IMR-90 (cell line): Measurements from ENCODE around the gene PHKB. TPM values are rescaled to one million over a fixed set of nuclear protein-coding genes. Genes with fewer than 3 reads are reported as not detected.

Source experiments
- ATAC-seq: fragments of 200-7000 bp; cut with Tn5 transposase; 2 replicates; pipeline ENCODE4 v1.9.1; 2020; ENCODE audit warnings: low read depth, mild to moderate bottlenecking, moderate library complexity
- BruUV-seq: library from RNA; stranded (reverse); fragments of 400-500 nt; replicated peaks from 2 replicates; lab custom pipeline; 2021; lab: Mats Ljungman, UMichigan
- CTCF ChIA-PET: fragments of 300-600 bp; formaldehyde crosslinking; extraction: SDS; loops from one replicate; lab custom pipeline; 2021; ENCODE audit warnings: antibody characterized with exemption; lab: Yijun Ruan, JAX
- POLR2A ChIA-PET: fragments of 300-600 bp; sonication (Branson Sonifier 250); formaldehyde crosslinking; loops from one replicate; lab custom pipeline; 2022; ENCODE audit warnings: antibody characterized with exemption; ENCODE audit not compliant: unreplicated experiment; lab: Charles Lee
- DNase-seq: peaks from one replicate; pipeline ENCODE4 v3.0.0; 2013
- H2AFZ ChIP-seq: replicated peaks from 2 replicates; pipeline ENCODE3; 2013; ENCODE audit warnings: low read length, mild to moderate bottlenecking; ENCODE audit not compliant: poor library complexity
- H2AK5ac ChIP-seq: 2 replicates; pipeline ENCODE4 v1.6.1; 2013; ENCODE audit warnings: low read depth, low read length, inconsistent platforms
- H2AK9ac ChIP-seq: replicated peaks from 2 replicates; pipeline ENCODE3; 2013; ENCODE audit warnings: mild to moderate bottlenecking, low read depth, low read length, moderate library complexity; ENCODE audit not compliant: poor library complexity
- H2BK120ac ChIP-seq: 2 replicates; pipeline ENCODE4 v1.6.1; 2013; ENCODE audit warnings: low read depth, low read length, inconsistent platforms
- H2BK15ac ChIP-seq: 3 replicates; pipeline ENCODE4 v1.6.1; 2013; ENCODE audit warnings: low read depth, low read length, inconsistent platforms
- H2BK20ac ChIP-seq: 2 replicates; pipeline ENCODE4 v1.6.1; 2013; ENCODE audit warnings: low read depth, mild to moderate bottlenecking, inconsistent platforms, low read length, moderate library complexity
- H2BK5ac ChIP-seq: 2 replicates; pipeline ENCODE4 v1.6.1; 2013; ENCODE audit warnings: mild to moderate bottlenecking, low read depth, low read length, inconsistent platforms; ENCODE audit not compliant: poor library complexity, severe bottlenecking
- H3K14ac ChIP-seq: replicated peaks from 2 replicates; pipeline ENCODE4 v1.6.1; 2013; ENCODE audit warnings: low read depth, low read length, inconsistent platforms
- H3K18ac ChIP-seq: 2 replicates; pipeline ENCODE4 v1.6.1; 2013; ENCODE audit warnings: low read depth, low read length, control low read depth
- H3K23ac ChIP-seq: 2 replicates; pipeline ENCODE4 v1.6.1; 2013; ENCODE audit warnings: low read depth, low read length, inconsistent platforms
- H3K27ac ChIP-seq: 2 replicates; pipeline ENCODE4 v1.5.1; 2013; ENCODE audit warnings: mild to moderate bottlenecking, control low read depth, low read length; ENCODE audit not compliant: insufficient read depth
- H3K27me3 ChIP-seq: 2 replicates; pipeline ENCODE4 v1.6.1; 2013; ENCODE audit warnings: low read length; ENCODE audit not compliant: control insufficient read depth, insufficient read depth
- H3K36me3 ChIP-seq: 2 replicates; pipeline ENCODE4 v1.6.1; 2013; ENCODE audit warnings: low read length, mixed read lengths; ENCODE audit not compliant: control insufficient read depth, insufficient read depth
- H3K4ac ChIP-seq: 2 replicates; pipeline ENCODE4 v1.6.1; 2013; ENCODE audit warnings: low read depth, low read length, inconsistent platforms
- H3K4me1 ChIP-seq: 2 replicates; pipeline ENCODE4 v1.6.1; 2013; ENCODE audit warnings: low read length, mixed read lengths; ENCODE audit not compliant: control insufficient read depth, insufficient read depth
- H3K4me2 ChIP-seq: 2 replicates; pipeline ENCODE4 v1.6.1; 2013; ENCODE audit warnings: low read depth, mild to moderate bottlenecking, control low read depth, low read length, moderate library complexity
- H3K4me3 ChIP-seq: 2 replicates; pipeline ENCODE4 v1.5.1; 2013; ENCODE audit warnings: low read depth, mild to moderate bottlenecking, control low read depth, low read length, moderate library complexity; ENCODE audit not compliant: insufficient read depth
- H3K56ac ChIP-seq: 2 replicates; pipeline ENCODE4 v1.6.1; 2013; ENCODE audit warnings: low read length, inconsistent platforms; ENCODE audit not compliant: insufficient read depth; ENCODE audit errors: extremely low read depth
- H3K79me1 ChIP-seq, 2 experiments: 2 replicates each; pipeline ENCODE4 v1.6.1; 2013; ENCODE audit warnings: low read length in 2 of 2, inconsistent platforms in 1 of 2, low read depth in 1 of 2
- H3K9ac ChIP-seq: 2 replicates; pipeline ENCODE4 v1.6.1; 2013; ENCODE audit warnings: low read depth, low read length, control low read depth
- H3K9me1 ChIP-seq: 2 replicates; pipeline ENCODE4 v1.6.1; 2013; ENCODE audit warnings: low read length, inconsistent platforms; ENCODE audit not compliant: insufficient read depth
- H3K9me3 ChIP-seq: 2 replicates; pipeline ENCODE4 v1.6.1; 2013; ENCODE audit warnings: low read length; ENCODE audit not compliant: control insufficient read depth, insufficient read depth
- H4K20me1 ChIP-seq: 2 replicates; pipeline ENCODE4 v1.6.1; 2013; ENCODE audit warnings: low read length, inconsistent platforms; ENCODE audit not compliant: insufficient read depth
- H4K5ac ChIP-seq: 2 replicates; pipeline ENCODE4 v1.6.1; 2013; ENCODE audit warnings: mild to moderate bottlenecking, low read depth, low read length, control low read depth
- H4K8ac ChIP-seq, 2 experiments: 2 replicates each; pipeline ENCODE4 v1.6.1; 2013; ENCODE audit warnings: low read depth in 2 of 2, low read length in 2 of 2, control low read depth in 1 of 2, inconsistent platforms in 1 of 2
- H4K91ac ChIP-seq: 2 replicates; pipeline ENCODE4 v1.6.1; 2013; ENCODE audit warnings: low read depth, low read length, inconsistent platforms; ENCODE audit not compliant: insufficient read depth
- BHLHE40 ChIP-seq: fragments of 150-350 bp; IDR thresholded peaks from 2 replicates; pipeline ENCODE4 v1.6.1; 2016; ENCODE audit warnings: mild to moderate bottlenecking, low read depth, low read length
- CEBPB ChIP-seq: IDR thresholded peaks from 2 replicates; pipeline ENCODE4 v1.6.1; 2012; ENCODE audit warnings: low read depth, low read length, improper control_type of control experiment
- CHD1 ChIP-seq: IDR thresholded peaks from 2 replicates; pipeline ENCODE4 v1.6.1; 2012; ENCODE audit warnings: low read depth, low read length, improper control_type of control experiment
- MAFK ChIP-seq: IDR thresholded peaks from 2 replicates; pipeline ENCODE4 v1.6.1; 2012; ENCODE audit warnings: low read depth, low read length, improper control_type of control experiment
- MAZ ChIP-seq: IDR thresholded peaks from 2 replicates; pipeline ENCODE4 v1.6.1; 2012; ENCODE audit warnings: low read depth, mild to moderate bottlenecking, low read length, improper control_type of control experiment, moderate library complexity, borderline replicate concordance
- MXI1 ChIP-seq: IDR thresholded peaks from 2 replicates; pipeline ENCODE4 v1.6.1; 2012; ENCODE audit warnings: low read depth, mild to moderate bottlenecking, low read length, moderate library complexity, borderline replicate concordance
- NFE2L2 ChIP-seq: fragments of 150-350 bp; IDR thresholded peaks from 2 replicates; pipeline ENCODE4 v1.6.1; 2016; ENCODE audit warnings: low read depth, mild to moderate bottlenecking, low read length
- POLR2A ChIP-seq: IDR thresholded peaks from 2 replicates; pipeline ENCODE4 v1.6.1; 2012; ENCODE audit warnings: mild to moderate bottlenecking, low read depth, low read length
- RAD21 ChIP-seq: IDR thresholded peaks from 2 replicates; pipeline ENCODE4 v1.6.1; 2012; ENCODE audit warnings: low read length, improper control_type of control experiment
- RFX5 ChIP-seq: IDR thresholded peaks from 2 replicates; pipeline ENCODE4 v1.8.0; 2012; ENCODE audit warnings: low read depth, mild to moderate bottlenecking, low read length, moderate library complexity
- SMC3 ChIP-seq: fragments of 150-350 bp; IDR thresholded peaks from 2 replicates; pipeline ENCODE4 v1.6.1; 2016; ENCODE audit warnings: low read depth, mild to moderate bottlenecking, antibody characterized with exemption, low read length, moderate library complexity
- USF2 ChIP-seq: fragments of 150-350 bp; IDR thresholded peaks from 2 replicates; pipeline ENCODE4 v1.6.1; 2017; ENCODE audit warnings: mild to moderate bottlenecking, antibody characterized with exemption, low read length, low read depth
- WGBS, 2 experiments: methylation state at CpG; one replicate each; pipeline versions ENCODE4 v1.1.5 to v1.1.7; 2013; ENCODE audit warnings: missing lambda C conversion rate in 2 of 2; ENCODE audit not compliant: insufficient read length in 1 of 2; ENCODE audit errors: extremely low coverage in 2 of 2; 5-methylcytosine and 5-hydroxymethylcytosine counted together
- dilution Hi-C: fragments of 300-500 bp; cut with HindIII; formaldehyde crosslinking; loops from one replicate; pipeline ENCODE4 v1.14.3; 2018; ENCODE audit warnings: low sequenced_read_pairs; ENCODE audit not compliant: unreplicated experiment
- in situ Hi-C: fragments of 300-500 bp; cut with MboI; formaldehyde crosslinking; loops from 3 replicates; pipeline ENCODE4 v1.14.3; 2019; ENCODE audit warnings: low sequenced_read_pairs, inconsistent platforms, mixed read lengths
- intact Hi-C: fragments of 100-400 bp; cut with micrococcal nuclease; formaldehyde crosslinking; loops from 2 replicates; pipeline ENCODE4 v1.10.0; 2022
- polyA plus RNA-seq, 3 experiments: library from polyadenylated mRNA; depleted of rRNA; stranded (reverse); fragments of >200 nt; gene quantifications; 2 replicates each; pipeline ENCODE4 v1.2.3, GENCODE V29; 2012; ENCODE audit warnings: low replicate concordance in 1 of 3
- total RNA-seq: library from RNA; depleted of rRNA; stranded (reverse); fragments of >200 nt; gene quantifications from 2 replicates; pipeline ENCODE4 v1.2.3, GENCODE V29; 2012
- TF ChIP-seq, protein P1 (sequence below): fragments of 150-350 bp; IDR thresholded peaks from 2 replicates; pipeline ENCODE4 v1.6.1; 2016; ENCODE audit warnings: low read depth, mild to moderate bottlenecking, low read length, moderate library complexity, borderline replicate concordance

Gene PHKB
- total and polyA plus RNA-seq, 2 of the 4 experiments (the other 2 are of a cell fraction) = 24.2 to 58.6 TPM

DNA sequence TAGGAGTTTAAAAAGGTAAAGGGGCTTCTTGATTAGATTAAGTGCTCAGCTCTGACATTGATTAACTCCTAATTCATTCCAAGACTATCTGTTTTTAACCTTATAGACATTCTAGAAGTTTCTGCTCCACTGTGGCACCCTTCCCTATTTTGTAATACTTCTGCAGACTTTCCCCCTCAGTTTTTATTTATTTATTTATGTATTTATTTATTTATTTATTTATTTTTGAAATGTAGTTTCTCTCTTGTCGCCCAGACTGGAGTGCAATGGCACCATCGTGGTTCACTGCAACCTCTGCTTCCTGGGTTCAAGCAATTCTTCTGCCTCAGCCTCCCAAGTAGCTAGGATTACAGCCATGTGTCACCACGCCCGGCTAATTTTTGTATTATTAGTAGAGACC lies 185.8 kb downstream of the PHKB start:
- no peaks in the 10 kb centered on the region for H3K27me3 ChIP-seq
- H3K9me3 ChIP-seq = no peaks in the 10 kb centered on the region
- intact Hi-C loops (no loop called here), in situ Hi-C loops (no loop called here), dilution Hi-C loops (no loop called here)
- H2AK9ac ChIP-seq = no peak overlapping the region
- no peak overlapping the region for H2AK5ac ChIP-seq
- BruUV-seq = no TSS peak
- no peak overlapping the region for H3K4ac ChIP-seq
- H4K20me1 ChIP-seq = no peaks in the 10 kb centered on the region
- ChIA-PET CTCF (no interaction called here), POLR2A (no interaction called here)
- H3K4me1 ChIP-seq = peaks cover 7% of the 10 kb centered on the region; the same call in 1 of the 2 replicates
- no peak overlapping the region for H2BK20ac ChIP-seq
- no peak overlapping the region for H3K4me3 ChIP-seq
- H3K9me1 ChIP-seq = no peaks in the 10 kb centered on the region
- DNase-seq = no peak
- peaks cover 0 to 9% of the 10 kb centered on the region in 2 experiments; a peak in 2 of 4 replicates for H3K79me1 ChIP-seq
- no peak overlapping the region for H3K9ac ChIP-seq
- H4K91ac ChIP-seq = no peak overlapping the region
- H3K18ac ChIP-seq = no peak overlapping the region
- no peak overlapping the region for H3K56ac ChIP-seq
- H3K14ac ChIP-seq = no peak overlapping the region
- TF ChIP-seq CEBPB (no peak), RFX5 (no peak), NFE2L2 (no peak), POLR2A (no peak), BHLHE40 (no peak), USF2 (no peak), MAFK (no peak), CHD1 (no peak), MXI1 (no peak), RAD21 (no peak), MAZ (no peak), SMC3 (no peak)
- TF ChIP-seq, protein P1, sequence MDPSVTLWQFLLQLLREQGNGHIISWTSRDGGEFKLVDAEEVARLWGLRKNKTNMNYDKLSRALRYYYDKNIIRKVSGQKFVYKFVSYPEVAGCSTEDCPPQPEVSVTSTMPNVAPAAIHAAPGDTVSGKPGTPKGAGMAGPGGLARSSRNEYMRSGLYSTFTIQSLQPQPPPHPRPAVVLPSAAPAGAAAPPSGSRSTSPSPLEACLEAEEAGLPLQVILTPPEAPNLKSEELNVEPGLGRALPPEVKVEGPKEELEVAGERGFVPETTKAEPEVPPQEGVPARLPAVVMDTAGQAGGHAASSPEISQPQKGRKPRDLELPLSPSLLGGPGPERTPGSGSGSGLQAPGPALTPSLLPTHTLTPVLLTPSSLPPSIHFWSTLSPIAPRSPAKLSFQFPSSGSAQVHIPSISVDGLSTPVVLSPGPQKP = no peak
- no peak overlapping the region for H4K5ac ChIP-seq
- no peak overlapping the region for H3K27ac ChIP-seq
- no peak overlapping the region for H2BK120ac ChIP-seq
- ATAC-seq = no peak
- no CpG with 5 or more reads among the region's 4 CpGs for WGBS, 2 experiments
- H2BK5ac ChIP-seq = no peak overlapping the region
- H3K36me3 ChIP-seq = no peaks in the 10 kb centered on the region
- H3K4me2 ChIP-seq = no peak overlapping the region
- H4K8ac ChIP-seq = no peak overlapping the region
- H3K23ac ChIP-seq = no peak overlapping the region
- no peak overlapping the region for H2BK15ac ChIP-seq
- H2AFZ ChIP-seq = no peak overlapping the region
